ENCODE measurements around the gene SAMD8. TPM values are rescaled to one million over a fixed set of nuclear protein-coding genes. Genes with fewer than 3 reads are reported as not detected.
A peak's percentile ranks its signal among the peaks of the same experiment; 100 is the strongest.

The SAMD8 gene
- total RNA-seq, 1 donor from 2014 or later = 16.5 TPM

DNA sequence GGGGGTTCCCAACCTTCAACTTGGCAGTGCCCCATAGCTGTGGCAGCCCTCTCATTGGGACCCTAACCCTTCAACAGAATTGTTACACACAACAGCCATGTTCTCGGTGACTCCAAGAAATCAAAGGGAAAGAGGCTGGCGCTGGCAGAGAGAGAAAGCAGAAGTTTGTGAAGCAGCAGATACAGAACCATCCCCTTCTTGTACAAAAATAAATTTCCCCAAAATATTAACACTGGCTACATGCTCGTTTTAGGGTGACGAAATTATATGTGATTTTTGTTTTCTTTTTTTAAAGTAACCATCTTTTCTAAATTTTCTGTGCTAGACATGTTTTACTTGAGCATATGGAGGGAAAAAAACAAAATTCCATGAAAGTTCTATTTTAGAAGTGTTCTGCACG lies 45.2 kb upstream of the SAMD8 start:
- intact Hi-C loops (cut with DNase I) = no loop called here
- TF ChIP-seq, protein P1, sequence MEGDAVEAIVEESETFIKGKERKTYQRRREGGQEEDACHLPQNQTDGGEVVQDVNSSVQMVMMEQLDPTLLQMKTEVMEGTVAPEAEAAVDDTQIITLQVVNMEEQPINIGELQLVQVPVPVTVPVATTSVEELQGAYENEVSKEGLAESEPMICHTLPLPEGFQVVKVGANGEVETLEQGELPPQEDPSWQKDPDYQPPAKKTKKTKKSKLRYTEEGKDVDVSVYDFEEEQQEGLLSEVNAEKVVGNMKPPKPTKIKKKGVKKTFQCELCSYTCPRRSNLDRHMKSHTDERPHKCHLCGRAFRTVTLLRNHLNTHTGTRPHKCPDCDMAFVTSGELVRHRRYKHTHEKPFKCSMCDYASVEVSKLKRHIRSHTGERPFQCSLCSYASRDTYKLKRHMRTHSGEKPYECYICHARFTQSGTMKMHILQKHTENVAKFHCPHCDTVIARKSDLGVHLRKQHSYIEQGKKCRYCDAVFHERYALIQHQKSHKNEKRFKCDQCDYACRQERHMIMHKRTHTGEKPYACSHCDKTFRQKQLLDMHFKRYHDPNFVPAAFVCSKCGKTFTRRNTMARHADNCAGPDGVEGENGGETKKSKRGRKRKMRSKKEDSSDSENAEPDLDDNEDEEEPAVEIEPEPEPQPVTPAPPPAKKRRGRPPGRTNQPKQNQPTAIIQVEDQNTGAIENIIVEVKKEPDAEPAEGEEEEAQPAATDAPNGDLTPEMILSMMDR (IDR thresholded peaks at IDR 0.05) = no peak

DNA sequence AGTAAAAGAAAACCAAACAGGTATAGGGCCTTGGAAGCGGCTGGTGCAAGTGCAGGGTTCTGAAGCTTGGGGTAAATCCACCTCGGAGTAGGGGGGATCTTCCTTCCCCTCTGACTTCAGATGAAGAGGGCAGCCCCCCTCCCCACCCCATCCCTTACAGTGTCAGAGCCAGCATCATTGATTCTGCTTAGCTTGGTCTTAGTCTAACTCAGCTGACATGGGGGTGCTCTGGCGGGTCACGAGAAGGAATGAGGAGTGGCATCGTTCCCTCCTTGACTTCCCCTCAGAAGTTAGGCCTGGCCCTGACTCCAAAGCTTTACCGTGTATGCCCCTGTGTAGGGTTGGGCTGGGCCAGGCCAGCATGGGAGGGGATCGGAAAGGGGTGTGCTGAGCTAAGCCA lies 44.2 kb upstream of the SAMD8 start:
- Histone ChIP-seq H3K36me3 (no peaks in the 10 kb centered on the region), H3K9me3 (no peaks in the 10 kb centered on the region), H3K27ac (no peak overlapping the region), H3K4me1 (no peaks in the 10 kb centered on the region), H3K27me3 (no peaks in the 10 kb centered on the region), H3K4me3 (no peak overlapping the region)
- no peak for DNase-seq (ENCODE audit: low spot score in 2 of 2)
- intact Hi-C loops (cut with DNase I) = no loop called here
- TF ChIP-seq, protein P1 (IDR thresholded peaks at IDR 0.05) = no peak

More for the DNA sequence above, 45.2 kb upstream of the SAMD8 start:
- no peak for DNase-seq (ENCODE audit: low spot score in 2 of 2)
- Histone ChIP-seq H3K36me3 (no peaks in the 10 kb centered on the region), H3K27ac (peak overlapping the region in 1 of 2 donors; percentile 25), H3K4me1 (no peaks in the 10 kb centered on the region), H3K27me3 (no peaks in the 10 kb centered on the region), H3K4me3 (no peak overlapping the region), H3K9me3 (no peaks in the 10 kb centered on the region)

DNA sequence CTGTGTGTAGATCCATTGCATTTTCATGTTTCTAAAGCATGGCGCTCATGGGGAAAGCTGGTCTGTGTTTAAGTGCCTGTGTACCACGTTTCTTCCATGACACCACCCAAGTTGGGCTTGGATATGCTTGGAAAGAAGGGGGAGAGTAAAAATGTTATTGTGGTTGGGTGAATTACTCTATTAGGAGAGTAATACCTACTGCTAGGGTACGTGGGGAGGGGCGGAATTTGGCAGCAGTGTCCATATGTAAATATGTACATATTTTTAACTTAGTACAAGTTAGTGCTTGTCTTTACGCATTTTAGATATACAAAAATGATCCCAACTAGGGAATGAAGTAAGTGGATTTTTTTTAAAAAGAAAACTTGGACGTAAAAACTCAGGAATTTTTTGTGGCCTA lies 42.9 kb upstream of the SAMD8 start:
- Histone ChIP-seq H3K4me1 (no peaks in the 10 kb centered on the region), H3K9me3 (no peaks in the 10 kb centered on the region), H3K27ac (no peak overlapping the region), H3K27me3 (no peaks in the 10 kb centered on the region), H3K36me3 (no peaks in the 10 kb centered on the region), H3K4me3 (no peak overlapping the region)
- TF ChIP-seq, protein P1 (IDR thresholded peaks at IDR 0.05) = no peak
- no peak for DNase-seq (ENCODE audit: low spot score in 2 of 2)
- intact Hi-C loops (cut with DNase I) = no loop called here

DNA sequence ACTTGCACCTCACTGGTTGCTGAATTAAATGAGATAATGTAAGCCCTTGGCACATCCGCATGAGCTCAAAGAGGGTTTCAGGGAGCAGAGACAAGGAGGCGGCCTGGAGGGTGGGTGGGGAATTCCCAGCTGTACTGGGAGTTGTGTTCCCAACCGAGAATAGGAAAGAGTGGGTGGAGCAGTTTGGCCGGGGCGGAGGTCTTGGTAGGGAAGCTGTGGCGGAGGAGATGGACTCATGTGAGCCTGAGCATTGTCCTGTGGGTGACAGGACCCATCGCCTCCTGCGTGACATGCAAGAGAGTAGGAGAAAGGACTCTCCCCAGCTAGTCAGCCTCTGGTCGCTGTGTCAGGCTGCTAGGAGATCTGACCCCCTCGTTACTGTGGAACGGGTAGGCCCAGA lies 41.0 kb upstream of the SAMD8 start:
- no peak overlapping the region for H3K4me3 ChIP-seq
- H3K4me1 ChIP-seq = no peaks in the 10 kb centered on the region
- no peak for DNase-seq (ENCODE audit: low spot score in 2 of 2)
- H3K27ac ChIP-seq = no peak overlapping the region
- H3K9me3 ChIP-seq = no peaks in the 10 kb centered on the region
- intact Hi-C loops (cut with DNase I) = no loop called here
- no peaks in the 10 kb centered on the region for H3K27me3 ChIP-seq
- no peaks in the 10 kb centered on the region for H3K36me3 ChIP-seq
- TF ChIP-seq, protein P1 (IDR thresholded peaks at IDR 0.05) = no peak

DNA sequence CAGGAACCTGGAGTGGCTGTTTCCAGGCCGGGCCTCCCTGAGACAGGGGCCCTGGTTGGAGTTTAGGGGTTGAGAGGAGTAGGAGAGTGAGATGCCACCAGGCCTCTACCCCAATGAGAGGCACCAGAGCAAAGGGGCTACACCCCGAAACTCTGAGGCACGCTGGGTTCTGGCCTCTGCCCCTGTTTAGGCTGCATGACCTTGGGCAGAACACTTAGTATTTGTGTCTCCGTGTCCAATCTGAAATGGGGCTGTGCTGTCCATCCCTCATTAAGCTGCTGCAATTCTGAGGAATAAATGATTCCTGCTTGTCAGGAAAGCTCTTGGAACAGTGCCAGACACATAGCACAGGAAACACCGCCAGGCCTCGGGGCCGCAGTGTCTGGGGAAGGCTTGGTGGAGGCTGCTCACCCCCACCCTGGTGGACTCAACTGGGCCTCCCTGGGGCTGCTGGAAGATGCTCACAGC lies 40.5 kb upstream of the SAMD8 start:
- no peak overlapping the region for H3K4me3 ChIP-seq
- no peaks in the 10 kb centered on the region for H3K36me3 ChIP-seq
- no peak overlapping the region for H3K27ac ChIP-seq
- H3K4me1 ChIP-seq = no peaks in the 10 kb centered on the region
- intact Hi-C loops (cut with DNase I) = no loop called here
- H3K9me3 ChIP-seq = no peaks in the 10 kb centered on the region
- TF ChIP-seq, protein P1 (IDR thresholded peaks at IDR 0.05) = no peak
- no peaks in the 10 kb centered on the region for H3K27me3 ChIP-seq
- no peak for DNase-seq (ENCODE audit: low spot score in 2 of 2)

DNA sequence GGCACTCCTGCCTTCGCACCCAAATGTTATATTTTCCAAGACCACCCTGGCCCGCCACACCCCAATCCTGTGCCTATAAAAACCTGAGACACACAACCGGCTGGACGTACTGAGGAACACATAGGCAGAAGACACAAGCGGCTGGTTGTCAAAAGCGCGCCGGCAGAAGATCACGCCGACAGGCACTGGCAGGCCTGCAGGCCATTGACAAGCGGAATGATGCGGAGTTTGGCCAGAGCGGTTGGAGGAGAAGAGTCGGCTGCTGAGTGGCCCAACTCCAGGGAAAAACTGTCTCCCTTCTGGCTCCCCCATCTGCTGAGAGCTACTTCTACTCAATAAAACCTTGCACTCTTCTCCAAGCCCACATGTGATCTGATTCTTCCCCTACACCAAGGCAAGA lies 39.7 kb upstream of the SAMD8 start:
- no peaks in the 10 kb centered on the region for H3K27me3 ChIP-seq
- H3K4me3 ChIP-seq = no peak overlapping the region
- intact Hi-C loops (cut with DNase I) = no loop called here
- TF ChIP-seq, protein P1 (IDR thresholded peaks at IDR 0.05) = no peak
- H3K9me3 ChIP-seq = no peaks in the 10 kb centered on the region
- no peaks in the 10 kb centered on the region for H3K4me1 ChIP-seq
- H3K36me3 ChIP-seq = no peaks in the 10 kb centered on the region
- DNase-seq (ENCODE audit: low spot score in 2 of 2) = no peak
- H3K27ac ChIP-seq = no peak overlapping the region
